Breast epithelium (tissue), 4 donors: ENCODE data around the gene ITGB6. TPM values are rescaled to one million over a fixed set of nuclear protein-coding genes. Genes with fewer than 3 reads are reported as not detected.
A peak's percentile ranks its signal among the peaks of the same experiment; 100 is the strongest.

Experiments
- DNase-seq, 2 donors: peaks; one replicate each; pipeline ENCODE4 v3.0.0-alpha.2; 2019; ENCODE audit warnings: low spot score in 2 of 2
- H3K27ac ChIP-seq, 2 donors: fragments of 200-600 bp; sonication (generic) in 1 of 2; one replicate each; pipeline ENCODE4 v1.5.1; 2016 to 2019; ENCODE audit warnings: mild to moderate bottlenecking in 1 of 2
- H3K27me3 ChIP-seq, 2 donors: fragments of 200-600 bp; sonication (generic) in 1 of 2; one replicate each; pipeline versions ENCODE4 v1.5.1 to v1.6.0; 2017 to 2019; ENCODE audit warnings: control low read depth in 1 of 2, mild to moderate bottlenecking in 1 of 2
- H3K36me3 ChIP-seq: fragments of 200-600 bp; one replicate; pipeline ENCODE4 v1.5.1; 2019
- H3K4me1 ChIP-seq, 2 donors: fragments of 200-600 bp; sonication (generic); one replicate each; pipeline ENCODE4 v1.5.1; 2016 to 2019; ENCODE audit warnings: control low read depth in 1 of 2
- H3K4me3 ChIP-seq, 3 donors: fragments of 200-600 bp; sonication (generic); 1 replicate in 2 of 3; 2 replicates in 1 of 3; pipeline ENCODE4 v1.5.1; 2016 to 2019; ENCODE audit warnings: mild to moderate bottlenecking in 3 of 3, moderate library complexity in 2 of 3
- H3K9me3 ChIP-seq, 2 donors: fragments of 200-600 bp; sonication (generic) in 1 of 2; one replicate each; pipeline ENCODE4 v1.5.1; 2016 to 2019; ENCODE audit warnings: control low read depth in 1 of 2
- POLR2A ChIP-seq: fragments of 450-650 bp; IDR thresholded peaks from one replicate; pipeline ENCODE4 v1.6.1; 2016; ENCODE audit warnings: antibody characterized with exemption, mild to moderate bottlenecking, moderate library complexity
- POLR2AphosphoS5 ChIP-seq, 3 donors: sonication (generic); formaldehyde crosslinking; IDR thresholded peaks; one replicate each; pipeline ENCODE4 v1.6.1; 2017; ENCODE audit warnings: antibody characterized with exemption in 3 of 3
- intact Hi-C: fragments of 100-400 bp; cut with DNase I; formaldehyde crosslinking; loops from one replicate; pipeline ENCODE4 v1.15.1; 2023; ENCODE audit warnings: low total_unique reads
- total RNA-seq, 3 donors: library from RNA; depleted of rRNA; stranded (reverse); fragments of >200 nt; gene quantifications; one replicate each; pipeline ENCODE4 v1.1.0, GENCODE V29; 2016
- TF ChIP-seq, protein P1 (sequence below), 3 donors: fragments of 450-650 bp; IDR thresholded peaks; one replicate each; pipeline ENCODE4 v1.5.1; 2016 to 2017; ENCODE audit warnings: antibody characterized with exemption in 3 of 3, mild to moderate bottlenecking in 3 of 3, moderate library complexity in 3 of 3

ITGB6 gene
- total RNA-seq, 3 donors from 2014 or later, result 0.16 to 46.1 (median 16.7) TPM

GRCh38 chr2:160073284-160073888 is 126.7 kb downstream of the ITGB6 start:
- intact Hi-C loops, result no loop called here
- no peak for TF ChIP-seq POLR2AphosphoS5 (IDR thresholded peaks at IDR 0.05)
- TF ChIP-seq POLR2A, result no peak
- TF ChIP-seq, protein P1, sequence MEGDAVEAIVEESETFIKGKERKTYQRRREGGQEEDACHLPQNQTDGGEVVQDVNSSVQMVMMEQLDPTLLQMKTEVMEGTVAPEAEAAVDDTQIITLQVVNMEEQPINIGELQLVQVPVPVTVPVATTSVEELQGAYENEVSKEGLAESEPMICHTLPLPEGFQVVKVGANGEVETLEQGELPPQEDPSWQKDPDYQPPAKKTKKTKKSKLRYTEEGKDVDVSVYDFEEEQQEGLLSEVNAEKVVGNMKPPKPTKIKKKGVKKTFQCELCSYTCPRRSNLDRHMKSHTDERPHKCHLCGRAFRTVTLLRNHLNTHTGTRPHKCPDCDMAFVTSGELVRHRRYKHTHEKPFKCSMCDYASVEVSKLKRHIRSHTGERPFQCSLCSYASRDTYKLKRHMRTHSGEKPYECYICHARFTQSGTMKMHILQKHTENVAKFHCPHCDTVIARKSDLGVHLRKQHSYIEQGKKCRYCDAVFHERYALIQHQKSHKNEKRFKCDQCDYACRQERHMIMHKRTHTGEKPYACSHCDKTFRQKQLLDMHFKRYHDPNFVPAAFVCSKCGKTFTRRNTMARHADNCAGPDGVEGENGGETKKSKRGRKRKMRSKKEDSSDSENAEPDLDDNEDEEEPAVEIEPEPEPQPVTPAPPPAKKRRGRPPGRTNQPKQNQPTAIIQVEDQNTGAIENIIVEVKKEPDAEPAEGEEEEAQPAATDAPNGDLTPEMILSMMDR (IDR thresholded peaks at IDR 0.05), result no peak
- no peaks in the 10 kb centered on the region for H3K36me3 ChIP-seq
- DNase-seq, result no peak
- peaks cover 0 to 4% of the 10 kb centered on the region in 2 donors for H3K9me3 ChIP-seq
- no peak overlapping the region for H3K4me3 ChIP-seq
- no peak overlapping the region for H3K27ac ChIP-seq
- no peaks in the 10 kb centered on the region for H3K4me1 ChIP-seq
- no peaks in the 10 kb centered on the region for H3K27me3 ChIP-seq

DNA sequence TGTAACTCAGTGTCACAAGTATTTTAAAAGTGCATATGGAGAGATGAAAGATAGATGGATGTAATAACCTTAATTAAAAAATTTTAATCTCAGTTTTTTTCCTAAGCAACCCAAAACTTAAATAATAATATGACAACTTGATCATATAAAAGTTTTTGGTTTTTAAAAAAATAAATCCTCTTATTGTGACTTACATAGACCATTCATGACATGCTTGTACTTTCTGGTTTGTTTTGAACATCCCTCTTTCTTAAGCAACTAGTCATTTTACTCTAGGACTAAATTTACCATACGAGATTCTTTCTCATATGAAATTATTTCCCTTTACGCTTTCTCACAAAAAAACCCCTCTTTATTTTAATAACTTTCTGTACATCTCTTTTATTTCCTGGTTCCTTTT is 131.2 kb downstream of the ITGB6 start:
- no peak overlapping the region for H3K4me3 ChIP-seq
- TF ChIP-seq, protein P1 (IDR thresholded peaks at IDR 0.05), result no peak
- TF ChIP-seq POLR2A, result no peak
- TF ChIP-seq POLR2AphosphoS5 (IDR thresholded peaks at IDR 0.05), result no peak
- no peak overlapping the region for H3K27ac ChIP-seq
- no peaks in the 10 kb centered on the region for H3K27me3 ChIP-seq
- no peaks in the 10 kb centered on the region for H3K36me3 ChIP-seq
- H3K9me3 ChIP-seq, result peaks cover 0 to 4% of the 10 kb centered on the region in 2 donors
- H3K4me1 ChIP-seq, result no peaks in the 10 kb centered on the region
- intact Hi-C loops, result no loop called here
- no peak for DNase-seq

DNA sequence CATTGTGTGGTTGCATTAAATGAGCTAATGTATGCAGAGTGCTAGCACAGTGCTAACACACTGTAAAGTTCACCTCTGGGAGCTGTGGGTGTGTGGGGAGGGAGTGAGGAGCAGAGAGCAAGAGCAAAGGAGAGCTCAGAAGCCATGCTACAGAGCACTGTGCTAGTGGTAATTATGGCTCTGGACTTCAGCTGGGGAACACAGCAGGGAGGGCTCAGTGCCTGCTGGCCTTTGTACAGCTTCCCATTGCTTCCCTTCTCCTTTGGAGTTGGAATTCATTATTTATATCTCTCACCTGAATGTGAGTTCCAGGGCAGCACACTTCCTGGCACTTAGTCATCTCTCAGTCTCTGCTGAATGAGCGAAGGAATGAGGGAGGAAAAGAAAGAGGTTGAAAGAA is 135.2 kb downstream of the ITGB6 start:
- TF ChIP-seq, protein P1 (IDR thresholded peaks at IDR 0.05), result no peak
- TF ChIP-seq POLR2AphosphoS5 (IDR thresholded peaks at IDR 0.05) (no peak), POLR2A (no peak)
- H3K4me1 ChIP-seq, result no peaks in the 10 kb centered on the region
- H3K9me3 ChIP-seq, result peaks cover 0 to 4% of the 10 kb centered on the region in 2 donors
- no peak for DNase-seq
- peak overlapping the region in 1 of 2 donors; percentile 89 for H3K27ac ChIP-seq
- no peak overlapping the region for H3K4me3 ChIP-seq
- H3K27me3 ChIP-seq, result no peaks in the 10 kb centered on the region
- no peaks in the 10 kb centered on the region for H3K36me3 ChIP-seq
- intact Hi-C loops, result no loop called here

DNA sequence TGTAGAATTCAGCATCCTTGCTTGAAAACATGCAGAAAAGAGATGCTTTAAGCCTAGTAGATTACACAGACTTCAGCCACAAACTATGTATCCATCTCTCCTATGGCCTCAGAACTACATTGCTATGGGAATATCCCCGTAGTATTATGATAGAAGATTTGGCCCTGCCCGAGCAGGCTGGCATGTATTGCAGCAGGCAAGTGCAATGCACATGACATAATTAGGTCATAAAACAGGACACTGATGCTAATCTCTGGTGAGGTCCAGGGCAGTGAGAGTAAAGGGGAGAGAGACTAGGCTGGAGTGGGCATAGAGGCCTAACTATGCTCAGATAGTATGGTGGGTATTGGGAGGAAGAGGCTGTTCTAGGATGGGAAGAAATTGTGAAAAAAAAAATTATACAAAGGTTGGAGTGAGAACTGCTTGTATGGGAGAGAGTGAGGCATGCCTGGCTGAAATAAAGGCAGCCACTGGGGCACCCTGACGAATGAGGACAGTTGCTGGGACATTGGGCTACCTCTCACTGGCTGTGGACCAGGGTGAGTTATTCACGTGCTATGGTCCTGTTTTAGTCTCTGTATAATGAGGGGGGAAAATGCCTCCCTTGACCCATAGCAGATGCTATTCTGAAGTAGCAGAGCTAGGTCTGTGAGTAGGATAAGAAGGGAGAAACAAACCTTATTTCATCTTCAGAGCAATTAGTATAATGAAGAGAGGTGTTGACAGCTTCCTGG is 136.0 kb downstream of the ITGB6 start:
- Histone ChIP-seq H3K27ac (peak overlapping the region; percentile 89), H3K36me3 (no peaks in the 10 kb centered on the region)
- TF ChIP-seq, protein P1 (IDR thresholded peaks at IDR 0.05), result no peak
- TF ChIP-seq POLR2AphosphoS5 (IDR thresholded peaks at IDR 0.05) (no peak), POLR2A (no peak)

DNA sequence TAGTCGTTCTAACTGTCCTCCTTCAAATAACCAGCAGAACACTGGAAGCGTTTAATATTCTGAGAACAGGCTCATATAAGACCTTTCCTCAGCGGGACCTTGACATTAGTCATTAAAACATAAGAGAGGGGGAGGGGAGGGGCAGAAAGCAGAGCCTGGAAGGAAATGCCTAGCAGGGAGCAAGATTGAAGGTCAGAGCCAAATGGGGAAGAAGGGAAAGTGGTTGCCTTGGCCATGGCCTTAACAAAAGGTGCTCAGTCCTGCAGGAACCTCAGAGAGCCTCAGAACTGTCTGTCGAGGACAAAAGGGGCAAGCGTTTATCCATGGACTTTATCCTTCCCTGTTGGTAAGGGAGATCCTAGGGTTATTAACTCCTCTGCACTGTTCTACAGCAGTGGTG is 136.8 kb downstream of the ITGB6 start:
- no peaks in the 10 kb centered on the region for H3K9me3 ChIP-seq
- DNase-seq, result no peak
- peak overlapping the region; percentile 74 to 84 (median 82) for H3K4me3 ChIP-seq
- no peaks in the 10 kb centered on the region for H3K27me3 ChIP-seq
- TF ChIP-seq POLR2AphosphoS5 (IDR thresholded peaks at IDR 0.05) (no peak), POLR2A (no peak)
- TF ChIP-seq, protein P1 (IDR thresholded peaks at IDR 0.05), result no peak
- H3K27ac ChIP-seq, result peak overlapping the region; percentile 89
- intact Hi-C loops, result no loop called here
- H3K36me3 ChIP-seq, result no peaks in the 10 kb centered on the region
- H3K4me1 ChIP-seq, result peaks cover 0 to 2% of the 10 kb centered on the region in 2 donors

More for the DNA sequence above, 136.0 kb downstream of the ITGB6 start:
- H3K9me3 ChIP-seq, result peaks cover 0 to 4% of the 10 kb centered on the region in 2 donors
- no peak overlapping the region for H3K4me3 ChIP-seq
- no peaks in the 10 kb centered on the region for H3K27me3 ChIP-seq
- no peaks in the 10 kb centered on the region for H3K4me1 ChIP-seq
- intact Hi-C loops, result no loop called here
- DNase-seq, result no peak
